HEK293T (cell line): ENCODE results near the gene SETD4.
"Not testable (repeated sequence)": the region's sequence is repeated elsewhere in the genome, so short reads cannot be mapped to it uniquely, and the experiment has no call there.

Source experiments
- BHLHE40 ChIP-seq: fragments of 450-650 bp; IDR thresholded peaks from 2 replicates; pipeline ENCODE4 v1.6.1; 2016; ENCODE audit warnings: mild to moderate bottlenecking, moderate library complexity, borderline replicate concordance
- FOXK2 ChIP-seq: fragments of 450-650 bp; IDR thresholded peaks from 2 replicates; pipeline ENCODE4 v1.6.1; 2016; ENCODE audit warnings: mild to moderate bottlenecking
- HDGF ChIP-seq: fragments of 450-650 bp; IDR thresholded peaks from 2 replicates; pipeline ENCODE4 v1.6.1; 2017; ENCODE audit warnings: antibody characterized with exemption, borderline replicate concordance
- SP1 ChIP-seq: fragments of 450-650 bp; IDR thresholded peaks from 2 replicates; pipeline ENCODE4 v1.6.1; 2017
- TARDBP ChIP-seq: fragments of 450-650 bp; IDR thresholded peaks from 2 replicates; pipeline ENCODE4 v1.6.1; 2016

DNA sequence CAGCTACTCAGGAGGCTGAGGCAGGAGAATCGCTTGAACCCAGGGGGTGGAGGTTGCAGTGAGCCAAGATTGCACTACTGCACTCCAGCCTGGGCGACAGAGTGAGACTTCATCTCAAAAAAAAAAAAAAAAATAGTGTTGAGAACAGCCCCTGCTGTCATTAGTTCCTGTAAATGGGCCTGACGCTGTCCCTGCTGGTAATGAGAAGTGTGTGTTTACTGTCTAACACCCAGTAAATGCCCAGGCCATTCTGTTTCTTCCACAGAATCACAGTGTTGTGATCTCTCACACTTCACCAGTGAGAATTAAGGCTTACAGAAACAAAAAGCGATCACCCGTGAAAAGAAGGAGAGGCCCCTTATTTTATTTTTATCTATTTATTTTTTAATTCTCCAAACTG lies 13.6 kb upstream of the SETD4 start:
- not testable (repeated sequence) for TF ChIP-seq HDGF, FOXK2, SP1, TARDBP, BHLHE40
